HEK293T (cell line): ENCODE data around the gene NMT1.

Source experiments
- ARNT ChIP-seq: fragments of 450-650 bp; IDR thresholded peaks from 2 replicates; pipeline ENCODE4 v1.6.1; 2017; ENCODE audit warnings: mild to moderate bottlenecking
- BHLHE40 ChIP-seq: fragments of 450-650 bp; IDR thresholded peaks from 2 replicates; pipeline ENCODE4 v1.6.1; 2016; ENCODE audit warnings: mild to moderate bottlenecking, moderate library complexity, borderline replicate concordance
- CTBP1 ChIP-seq: fragments of 450-650 bp; IDR thresholded peaks from 2 replicates; pipeline ENCODE4 v1.6.1; 2016; ENCODE audit warnings: borderline replicate concordance
- FOXA1 ChIP-seq: fragments of 450-650 bp; IDR thresholded peaks from 2 replicates; pipeline ENCODE4 v1.6.1; 2016; ENCODE audit warnings: mild to moderate bottlenecking
- FOXK2 ChIP-seq: fragments of 450-650 bp; IDR thresholded peaks from 2 replicates; pipeline ENCODE4 v1.6.1; 2016; ENCODE audit warnings: mild to moderate bottlenecking
- FOXM1 ChIP-seq: fragments of 450-650 bp; IDR thresholded peaks from 2 replicates; pipeline ENCODE4 v1.6.1; 2017; ENCODE audit warnings: mild to moderate bottlenecking, borderline replicate concordance
- HDGF ChIP-seq: fragments of 450-650 bp; IDR thresholded peaks from 2 replicates; pipeline ENCODE4 v1.6.1; 2017; ENCODE audit warnings: antibody characterized with exemption, borderline replicate concordance
- L3MBTL2 ChIP-seq: fragments of 450-650 bp; conservative IDR thresholded peaks from 2 replicates; pipeline ENCODE4 v1.6.1; 2016; ENCODE audit warnings: mild to moderate bottlenecking
- LEF1 ChIP-seq: fragments of 450-650 bp; IDR thresholded peaks from 2 replicates; pipeline ENCODE4 v1.6.1; 2017; ENCODE audit warnings: mild to moderate bottlenecking, borderline replicate concordance
- NFRKB ChIP-seq: fragments of 450-650 bp; IDR thresholded peaks from 2 replicates; pipeline ENCODE4 v1.6.1; 2016; ENCODE audit warnings: mild to moderate bottlenecking, moderate library complexity
- PKNOX1 ChIP-seq: fragments of 450-650 bp; IDR thresholded peaks from 2 replicates; pipeline ENCODE4 v1.6.1; 2016
- SP1 ChIP-seq: fragments of 450-650 bp; IDR thresholded peaks from 2 replicates; pipeline ENCODE4 v1.6.1; 2017
- TARDBP ChIP-seq: fragments of 450-650 bp; IDR thresholded peaks from 2 replicates; pipeline ENCODE4 v1.6.1; 2016
- ZNF384 ChIP-seq: fragments of 450-650 bp; IDR thresholded peaks from 2 replicates; pipeline ENCODE4 v1.6.1; 2016

- TF ChIP-seq ZNF384 (no peak), ARNT (no peak), HDGF (no peak), NFRKB (no peak), SP1 (no peak), LEF1 (no peak), FOXM1 (no peak), FOXK2 (no peak), PKNOX1 (no peak), BHLHE40 (no peak), CTBP1 (no peak), L3MBTL2 (no peak), TARDBP (no peak), FOXA1 (no peak)
Measured at GRCh38 chr17:45016823-45017222, 44.3 kb upstream of the NMT1 start.
